Activated naive CD4-positive, alpha-beta T cell (primary cell): Measurements from ENCODE around the gene AP1B1.
"Not testable (repeated sequence)": the region's sequence is repeated elsewhere in the genome, so short reads cannot be mapped to it uniquely, and the experiment has no call there.

Source experiments
- DNase-seq, 4 experiments: peaks; one replicate each; lab custom pipeline; 2025; lab: John Stamatoyannopoulos, UW

AP1B1 gene

GRCh38 chr22:29387921-29388758, at the start of gene AP1B1:
Gene AP1B1, minus strand, starts transcription at chr22:29388570. Its CDS starts 21,327 bp downstream, at chr22:29367243.
- DNase-seq: peak; percentile 76 to 89 (median 84)

- no peak for DNase-seq
Observed at GRCh38 chr22:29435236-29436136, 47.1 kb upstream of the AP1B1 start.

- DNase-seq: no peak
Observed at GRCh38 chr22:29434288-29434687, 45.9 kb upstream of the AP1B1 start.

- no peak for DNase-seq
Observed at GRCh38 chr22:29433856-29434255, 45.5 kb upstream of the AP1B1 start.

GRCh38 chr22:29431986-29432385, 43.6 kb upstream of the AP1B1 start:
- no peak for DNase-seq

GRCh38 chr22:29427176-29427760, 38.9 kb upstream of the AP1B1 start:
- DNase-seq: no peak

- no peak for DNase-seq
Observed at GRCh38 chr22:29426476-29426875, 38.1 kb upstream of the AP1B1 start.

GRCh38 chr22:29418704-29419103, 30.3 kb upstream of the AP1B1 start:
- not testable (repeated sequence) for DNase-seq

GRCh38 chr22:29414951-29415591, 26.7 kb upstream of the AP1B1 start:
- DNase-seq: peak; percentile 12 to 39 (median 28)

- not testable (repeated sequence) for DNase-seq
Observed at GRCh38 chr22:29412772-29413171, 24.4 kb upstream of the AP1B1 start.

- DNase-seq: not testable (repeated sequence)
Observed at GRCh38 chr22:29411569-29412211, 23.3 kb upstream of the AP1B1 start.

- DNase-seq: no peak
Observed at GRCh38 chr22:29408940-29409339, 20.6 kb upstream of the AP1B1 start.

- not testable (repeated sequence) for DNase-seq
Observed at GRCh38 chr22:29401538-29401937, 13.2 kb upstream of the AP1B1 start.

- DNase-seq: no peak
Observed at GRCh38 chr22:29400576-29400975, 12.2 kb upstream of the AP1B1 start.

- DNase-seq: no peak
Observed at GRCh38 chr22:29397791-29398190, 9.4 kb upstream of the AP1B1 start.

- DNase-seq: no peak
Observed at GRCh38 chr22:29396126-29396525, 7.8 kb upstream of the AP1B1 start.

- peak in 3 of 4 experiments; percentile 21 to 49 (median 30) for DNase-seq
Observed at GRCh38 chr22:29394931-29395581, 6.7 kb upstream of the AP1B1 start.

GRCh38 chr22:29393019-29393608, 4.7 kb upstream of the AP1B1 start:
- no peak for DNase-seq

GRCh38 chr22:29391546-29391945, 3.2 kb upstream of the AP1B1 start:
- no peak for DNase-seq

- no peak for DNase-seq
Observed at GRCh38 chr22:29390270-29390669, 1.9 kb upstream of the AP1B1 start.

GRCh38 chr22:29388759-29389090, 355 bp upstream of the AP1B1 start:
- no peak for DNase-seq
